GM18909 (cell line): Measurements from ENCODE around the gene SPC25.
"Not testable (repeated sequence)": the region's sequence is repeated elsewhere in the genome, so short reads cannot be mapped to it uniquely, and the experiment has no call there.

Source experiments
- ATAC-seq: cut with Tn5 transposase; IDR thresholded peaks from one replicate; pipeline ENCODE4 v1.9.1; 2021; ENCODE audit warnings: mild to moderate bottlenecking; ENCODE audit not compliant: unreplicated experiment, poor library complexity

Gene SPC25

GRCh38 chr2:168890006-168890782, at the start of gene SPC25:
Gene SPC25 (minus strand): TSS chr2:168890430. CDS start chr2:168889519, 911 bp downstream.
- peak; percentile 100 for ATAC-seq

GRCh38 chr2:168939918-168940317, 49.7 kb upstream of the SPC25 start:
- ATAC-seq: no peak

- ATAC-seq: no peak
Measured at GRCh38 chr2:168939061-168939460, 48.8 kb upstream of the SPC25 start.

- ATAC-seq: no peak
Measured at GRCh38 chr2:168935810-168936581, 45.8 kb upstream of the SPC25 start.

- ATAC-seq: no peak
Measured at GRCh38 chr2:168934826-168935225, 44.6 kb upstream of the SPC25 start.

- not testable (repeated sequence) for ATAC-seq
Measured at GRCh38 chr2:168932174-168932573, 41.9 kb upstream of the SPC25 start.

- no peak for ATAC-seq
Measured at GRCh38 chr2:168930242-168930641, 40.0 kb upstream of the SPC25 start.

- no peak for ATAC-seq
Measured at GRCh38 chr2:168929031-168929430, 38.8 kb upstream of the SPC25 start.

- ATAC-seq: no peak
Measured at GRCh38 chr2:168928113-168928831, 38.0 kb upstream of the SPC25 start.

- no peak for ATAC-seq
Measured at GRCh38 chr2:168926621-168927386, 36.6 kb upstream of the SPC25 start.

GRCh38 chr2:168920504-168921157, 30.4 kb upstream of the SPC25 start:
- ATAC-seq: no peak

GRCh38 chr2:168916331-168916675, 26.1 kb upstream of the SPC25 start:
- no peak for ATAC-seq

GRCh38 chr2:168915441-168916330, 25.5 kb upstream of the SPC25 start:
- no peak for ATAC-seq

GRCh38 chr2:168913495-168913894, 23.3 kb upstream of the SPC25 start:
- no peak for ATAC-seq

- ATAC-seq: no peak
Measured at GRCh38 chr2:168912901-168913369, 22.7 kb upstream of the SPC25 start.

- ATAC-seq: no peak
Measured at GRCh38 chr2:168912466-168912865, 22.2 kb upstream of the SPC25 start.

- no peak for ATAC-seq
Measured at GRCh38 chr2:168910330-168910729, 20.1 kb upstream of the SPC25 start.

GRCh38 chr2:168907940-168908662, 17.9 kb upstream of the SPC25 start:
- ATAC-seq: no peak
